ENCODE measurements around the gene RAET1L. TPM values are rescaled to one million over a fixed set of nuclear protein-coding genes. Genes with fewer than 3 reads are reported as not detected.
"Not testable (repeated sequence)": the region's sequence is repeated elsewhere in the genome, so short reads cannot be mapped to it uniquely, and the experiment has no call there.

Gene RAET1L
- total and polyA plus RNA-seq, 5 donors from 2014 or later: not detected

GRCh38 chr6:150004101-150004782, 21.1 kb downstream of the RAET1L start:
- ATAC-seq (ENCODE audit: low read depth in 2 of 2) (peak; percentile 49 to 58), DNase-seq (peak; percentile 51 to 62 (median 56))
- Histone ChIP-seq H3K4me3 (ENCODE audit: low read depth, low read length) (peak overlapping the region; percentile 66), H3K4me1 (ENCODE audit: control insufficient read depth, insufficient read depth, low read length, poor library complexity, severe bottlenecking) (peaks cover 24% of the 10 kb centered on the region), H3K27ac (ENCODE audit: insufficient read depth, low read length, poor library complexity, severe bottlenecking) (peak overlapping the region; percentile 83), H3K27me3 (ENCODE audit: control insufficient read depth, insufficient read depth, low read length) (peaks cover 5% of the 10 kb centered on the region), H3K9me3 (ENCODE audit: control insufficient read depth in 2 of 2, low read length in 2 of 2) (no peaks in the 10 kb centered on the region), H3K36me3 (ENCODE audit: control insufficient read depth, insufficient read depth, low read length) (no peaks in the 10 kb centered on the region)
- H3K27ac Mint-ChIP-seq: peak overlapping the region; percentile 82 to 96 (median 87)
- peaks cover 7% of the 10 kb centered on the region for H3K36me3 Mint-ChIP-seq
- H3K27me3 Mint-ChIP-seq: peaks cover 36% of the 10 kb centered on the region
- peaks cover 5 to 57% (median 26%) of the 10 kb centered on the region in 4 donors for H3K4me1 Mint-ChIP-seq
- H3K9me3 Mint-ChIP-seq: no peaks in the 10 kb centered on the region
- peak overlapping the region; percentile 66 to 95 (median 94) for H3K4me3 Mint-ChIP-seq

GRCh38 chr6:150003599-150003998, 21.7 kb downstream of the RAET1L start:
- peak overlapping the region in 3 of 4 donors; percentile 66 to 94 (median 94) for H3K4me3 Mint-ChIP-seq
- not testable (repeated sequence) for H3K9me3 Mint-ChIP-seq; H3K27me3 ChIP-seq (ENCODE audit: control insufficient read depth, insufficient read depth, low read length); H3K4me3 ChIP-seq (ENCODE audit: low read depth, low read length); DNase-seq; ATAC-seq (ENCODE audit: low read depth in 2 of 2); H3K27ac ChIP-seq (ENCODE audit: insufficient read depth, low read length, poor library complexity, severe bottlenecking); H3K36me3 Mint-ChIP-seq; H3K36me3 ChIP-seq (ENCODE audit: control insufficient read depth, insufficient read depth, low read length); H3K9me3 ChIP-seq (ENCODE audit: control insufficient read depth in 2 of 2, low read length in 2 of 2)
- peaks cover 29% of the 10 kb centered on the region for H3K27me3 Mint-ChIP-seq
- peaks cover 24% of the 10 kb centered on the region for H3K4me1 ChIP-seq (ENCODE audit: control insufficient read depth, insufficient read depth, low read length, poor library complexity, severe bottlenecking)
- H3K27ac Mint-ChIP-seq: peak overlapping the region in 1 of 3 donors; percentile 87
- H3K4me1 Mint-ChIP-seq: peaks cover 5 to 57% (median 26%) of the 10 kb centered on the region in 4 donors

- H3K27ac Mint-ChIP-seq: no peak overlapping the region
- H3K4me1 ChIP-seq (ENCODE audit: control insufficient read depth, insufficient read depth, low read length, poor library complexity, severe bottlenecking): peaks cover 24% of the 10 kb centered on the region
- peaks cover 7% of the 10 kb centered on the region for H3K36me3 Mint-ChIP-seq
- no peaks in the 10 kb centered on the region for H3K36me3 ChIP-seq (ENCODE audit: control insufficient read depth, insufficient read depth, low read length)
- no peaks in the 10 kb centered on the region for H3K9me3 Mint-ChIP-seq
- ATAC-seq (ENCODE audit: low read depth in 2 of 2): no peak
- H3K27me3 Mint-ChIP-seq: peaks cover 24% of the 10 kb centered on the region
- DNase-seq: no peak
- peak overlapping the region in 1 of 4 donors; percentile 55 for H3K4me3 Mint-ChIP-seq
- no peak overlapping the region for H3K27ac ChIP-seq (ENCODE audit: insufficient read depth, low read length, poor library complexity, severe bottlenecking)
- no peaks in the 10 kb centered on the region for H3K27me3 ChIP-seq (ENCODE audit: control insufficient read depth, insufficient read depth, low read length)
- H3K4me1 Mint-ChIP-seq: peaks cover 5 to 57% (median 26%) of the 10 kb centered on the region in 4 donors
- H3K9me3 ChIP-seq (ENCODE audit: control insufficient read depth in 2 of 2, low read length in 2 of 2): no peaks in the 10 kb centered on the region
- no peak overlapping the region for H3K4me3 ChIP-seq (ENCODE audit: low read depth, low read length)
Measured at GRCh38 chr6:150002710-150003109, 22.6 kb downstream of the RAET1L start.

- Mint-ChIP-seq H3K36me3 (peaks cover 7% of the 10 kb centered on the region), H3K4me1 (peaks cover 5 to 49% (median 25%) of the 10 kb centered on the region in 4 donors)
- no peak for DNase-seq
Measured at GRCh38 chr6:150001295-150002008, 23.9 kb downstream of the RAET1L start.

GRCh38 chr6:149999636-150000035, 25.7 kb downstream of the RAET1L start:
- ATAC-seq (ENCODE audit: low read depth in 2 of 2) (no peak), DNase-seq (no peak)
- no peaks in the 10 kb centered on the region for H3K9me3 Mint-ChIP-seq
- peaks cover 23% of the 10 kb centered on the region for H3K27me3 Mint-ChIP-seq
- peaks cover 15% of the 10 kb centered on the region for H3K4me1 ChIP-seq (ENCODE audit: control insufficient read depth, insufficient read depth, low read length, poor library complexity, severe bottlenecking)
- no peak overlapping the region for H3K4me3 ChIP-seq (ENCODE audit: low read depth, low read length)
- H3K9me3 ChIP-seq (ENCODE audit: control insufficient read depth in 2 of 2, low read length in 2 of 2): no peaks in the 10 kb centered on the region
- no peak overlapping the region for H3K27ac ChIP-seq (ENCODE audit: insufficient read depth, low read length, poor library complexity, severe bottlenecking)
- no peaks in the 10 kb centered on the region for H3K36me3 ChIP-seq (ENCODE audit: control insufficient read depth, insufficient read depth, low read length)
- H3K36me3 Mint-ChIP-seq: peaks cover 7% of the 10 kb centered on the region
- peaks cover 5 to 35% (median 18%) of the 10 kb centered on the region in 4 donors for H3K4me1 Mint-ChIP-seq
- no peak overlapping the region for H3K4me3 Mint-ChIP-seq
- no peaks in the 10 kb centered on the region for H3K27me3 ChIP-seq (ENCODE audit: control insufficient read depth, insufficient read depth, low read length)
- H3K27ac Mint-ChIP-seq: peak overlapping the region in 1 of 3 donors; percentile 91

More at GRCh38 chr6:150001295-150002008, 23.9 kb downstream of the RAET1L start:
- H3K27me3 Mint-ChIP-seq: peaks cover 24% of the 10 kb centered on the region
- no peak overlapping the region for H3K4me3 ChIP-seq (ENCODE audit: low read depth, low read length)
- H3K27ac ChIP-seq (ENCODE audit: insufficient read depth, low read length, poor library complexity, severe bottlenecking): no peak overlapping the region
- H3K4me3 Mint-ChIP-seq: peak overlapping the region in 1 of 4 donors; percentile 55
- no peaks in the 10 kb centered on the region for H3K27me3 ChIP-seq (ENCODE audit: control insufficient read depth, insufficient read depth, low read length)
- H3K9me3 ChIP-seq (ENCODE audit: control insufficient read depth in 2 of 2, low read length in 2 of 2): no peaks in the 10 kb centered on the region
- H3K4me1 ChIP-seq (ENCODE audit: control insufficient read depth, insufficient read depth, low read length, poor library complexity, severe bottlenecking): peaks cover 24% of the 10 kb centered on the region
- no peak for ATAC-seq (ENCODE audit: low read depth in 2 of 2)
- peak overlapping the region in 2 of 3 donors; percentile 1 to 63 for H3K27ac Mint-ChIP-seq
- no peaks in the 10 kb centered on the region for H3K9me3 Mint-ChIP-seq
- no peaks in the 10 kb centered on the region for H3K36me3 ChIP-seq (ENCODE audit: control insufficient read depth, insufficient read depth, low read length)

GRCh38 chr6:149995971-149996370, 29.4 kb downstream of the RAET1L start:
- Mint-ChIP-seq H3K27me3 (peaks cover 58% of the 10 kb centered on the region), H3K27ac (no peak overlapping the region), H3K36me3 (peaks cover 4% of the 10 kb centered on the region), H3K4me3 (no peak overlapping the region), H3K9me3 (no peaks in the 10 kb centered on the region), H3K4me1 (peaks cover 10 to 18% (median 14%) of the 10 kb centered on the region in 4 donors)
- no peak for ATAC-seq (ENCODE audit: low read depth in 2 of 2)
- no peak overlapping the region for H3K27ac ChIP-seq (ENCODE audit: insufficient read depth, low read length, poor library complexity, severe bottlenecking)
- H3K36me3 ChIP-seq (ENCODE audit: control insufficient read depth, insufficient read depth, low read length): no peaks in the 10 kb centered on the region
- no peak for DNase-seq
- peaks cover 24% of the 10 kb centered on the region for H3K27me3 ChIP-seq (ENCODE audit: control insufficient read depth, insufficient read depth, low read length)
- H3K9me3 ChIP-seq (ENCODE audit: control insufficient read depth in 2 of 2, low read length in 2 of 2): no peaks in the 10 kb centered on the region
- no peak overlapping the region for H3K4me3 ChIP-seq (ENCODE audit: low read depth, low read length)
- H3K4me1 ChIP-seq (ENCODE audit: control insufficient read depth, insufficient read depth, low read length, poor library complexity, severe bottlenecking): peaks cover 11% of the 10 kb centered on the region

- Histone ChIP-seq H3K9me3 (ENCODE audit: control insufficient read depth in 2 of 2, low read length in 2 of 2) (no peaks in the 10 kb centered on the region), H3K27ac (ENCODE audit: insufficient read depth, low read length, poor library complexity, severe bottlenecking) (no peak overlapping the region), H3K27me3 (ENCODE audit: control insufficient read depth, insufficient read depth, low read length) (peaks cover 27% of the 10 kb centered on the region), H3K4me3 (ENCODE audit: low read depth, low read length) (no peak overlapping the region), H3K36me3 (ENCODE audit: control insufficient read depth, insufficient read depth, low read length) (no peaks in the 10 kb centered on the region), H3K4me1 (ENCODE audit: control insufficient read depth, insufficient read depth, low read length, poor library complexity, severe bottlenecking) (peaks cover 16% of the 10 kb centered on the region)
- ATAC-seq (ENCODE audit: low read depth in 2 of 2) (no peak), DNase-seq (no peak)
- peaks cover 14 to 18% (median 16%) of the 10 kb centered on the region in 4 donors for H3K4me1 Mint-ChIP-seq
- no peak overlapping the region for H3K4me3 Mint-ChIP-seq
- no peak overlapping the region for H3K27ac Mint-ChIP-seq
- H3K9me3 Mint-ChIP-seq: peaks cover 0 to 2% (median 0%) of the 10 kb centered on the region in 7 donors
- H3K36me3 Mint-ChIP-seq: peaks cover 4% of the 10 kb centered on the region
- H3K27me3 Mint-ChIP-seq: peaks cover 65% of the 10 kb centered on the region
Measured at GRCh38 chr6:149995235-149995750, 30.0 kb downstream of the RAET1L start.

Data from CD4-positive, CD25-positive, alpha-beta regulatory T cell (primary cell).